Measurements from ENCODE around the gene PRSS1.

GRCh38 chr7:142800088-142800487 is 50.8 kb downstream of the PRSS1 start:
- no peak for TF ChIP-seq CTCF (IDR thresholded peaks at IDR 0.05)
- TF ChIP-seq EZH2 (IDR thresholded peaks at IDR 0.05) = no peak
